Mucosa of descending colon (tissue), 3 donors: ENCODE measurements around the gene TMEM203. TPM values are rescaled to one million over a fixed set of nuclear protein-coding genes. Genes with fewer than 3 reads are reported as not detected.
A peak's percentile ranks its signal among the peaks of the same experiment; 100 is the strongest.

Source experiments
- ATAC-seq: fragments of 200-7000 bp; cut with Tn5 transposase; one replicate; pipeline ENCODE4 v1.9.1; 2020; ENCODE audit warnings: mild to moderate bottlenecking, moderate library complexity
- DNase-seq, 3 donors: peaks; one replicate each; pipeline ENCODE4 v3.0.0-alpha.2; 2020
- H3K36me3 ChIP-seq: fragments of 200-600 bp; one replicate; pipeline ENCODE4 v1.8.0; 2021; ENCODE audit warnings: low read depth, mild to moderate bottlenecking
- H3K4me1 ChIP-seq: fragments of 200-600 bp; one replicate; pipeline ENCODE4 v1.8.0; 2021; ENCODE audit warnings: low read depth, mild to moderate bottlenecking
- H3K4me3 ChIP-seq: fragments of 200-600 bp; one replicate; pipeline ENCODE4 v1.8.0; 2021; ENCODE audit warnings: mild to moderate bottlenecking
- H3K9me3 ChIP-seq: fragments of 200-600 bp; one replicate; pipeline ENCODE4 v1.8.0; 2021; ENCODE audit warnings: mild to moderate bottlenecking
- CTCF ChIP-seq: fragments of 200-600 bp; IDR thresholded peaks from one replicate; pipeline ENCODE4 v1.8.0; 2022; ENCODE audit warnings: antibody characterized with exemption, mild to moderate bottlenecking
- intact Hi-C, 2 donors: fragments of 100-400 bp; cut with DNase I in 1 of 2; cut with micrococcal nuclease in 1 of 2; formaldehyde crosslinking; loops; one replicate each; pipeline versions ENCODE4 v1.11.0 to v1.11.1; 2022; cut with DNase I, micrococcal nuclease
- total RNA-seq, 3 donors: library from RNA; stranded (reverse); fragmentation: NEBNext Ultra II Directional in 2 of 3; extraction: Animal tissue kit (Norgen Biotek cat#: 25700) in 2 of 3; gene quantifications; one replicate each; pipeline versions ENCODE4 v1.2.1 to v1.2.4, GENCODE V29; 2021 to 2023
- donor health status: DM: no; HTN: no; CAD: no; lungs with moderate emphysema.
- donor health status: DM: no; HTN: no; CAD: no.
- donor health status: DM: no; HTN: yes; CAD: no.

Gene TMEM203
- total RNA-seq, 3 donors from 2014 or later: 30.6 to 40.4 (median 40.0) TPM

GRCh38 chr9:137168904-137169856 is 36.3 kb downstream of the TMEM203 start:
- Histone ChIP-seq H3K9me3 (no peaks in the 10 kb centered on the region), H3K36me3 (no peaks in the 10 kb centered on the region), H3K4me1 (peaks cover 34% of the 10 kb centered on the region), H3K4me3 (peak overlapping the region; percentile 11)
- peak; percentile 61 for ATAC-seq
- DNase-seq: peak in 2 of 3 donors; percentile 53 to 71
- no peak for TF ChIP-seq CTCF
- intact Hi-C loops: no loop called here

GRCh38 chr9:137168573-137168903 is 36.9 kb downstream of the TMEM203 start:
- Histone ChIP-seq H3K4me1 (peaks cover 33% of the 10 kb centered on the region), H3K4me3 (peak overlapping the region; percentile 11), H3K36me3 (no peaks in the 10 kb centered on the region), H3K9me3 (no peaks in the 10 kb centered on the region)
- DNase-seq: no peak
- ATAC-seq: peak; percentile 3
- TF ChIP-seq CTCF: no peak
- intact Hi-C loops: no loop called here

GRCh38 chr9:137167747-137168572 is 37.5 kb downstream of the TMEM203 start:
- Histone ChIP-seq H3K4me1 (peaks cover 39% of the 10 kb centered on the region), H3K36me3 (no peaks in the 10 kb centered on the region), H3K4me3 (no peak overlapping the region), H3K9me3 (no peaks in the 10 kb centered on the region)
- DNase-seq: peak; percentile 76 to 83 (median 80)
- no peak for TF ChIP-seq CTCF
- peak; percentile 58 for ATAC-seq
- intact Hi-C loops: no loop called here

GRCh38 chr9:137167277-137167746 is 38.1 kb downstream of the TMEM203 start:
- intact Hi-C loops: no loop called here
- Histone ChIP-seq H3K4me1 (peaks cover 45% of the 10 kb centered on the region), H3K4me3 (no peak overlapping the region), H3K9me3 (no peaks in the 10 kb centered on the region), H3K36me3 (no peaks in the 10 kb centered on the region)
- ATAC-seq (no peak), DNase-seq (no peak)
- TF ChIP-seq CTCF: no peak

- H3K4me1 ChIP-seq: peaks cover 45% of the 10 kb centered on the region
- H3K36me3 ChIP-seq: no peaks in the 10 kb centered on the region
- H3K9me3 ChIP-seq: no peaks in the 10 kb centered on the region
- no peak overlapping the region for H3K4me3 ChIP-seq
- ATAC-seq (no peak), DNase-seq (no peak)
- TF ChIP-seq CTCF: no peak
- intact Hi-C loops: no loop called here
Observed at GRCh38 chr9:137166380-137167229, 38.8 kb downstream of the TMEM203 start.
